HG03469 (cell line): ENCODE measurements around the gene RDX.
A peak's percentile ranks its signal among the peaks of the same experiment; 100 is the strongest.
"Not testable (repeated sequence)": the region's sequence is repeated elsewhere in the genome, so short reads cannot be mapped to it uniquely, and the experiment has no call there.

Experiments
- ATAC-seq: cut with Tn5 transposase; IDR thresholded peaks from one replicate; pipeline ENCODE4 v1.9.1; 2021; ENCODE audit warnings: mild to moderate bottlenecking, moderate library complexity, moderate number of reproducible peaks; ENCODE audit not compliant: unreplicated experiment

RDX gene

DNA sequence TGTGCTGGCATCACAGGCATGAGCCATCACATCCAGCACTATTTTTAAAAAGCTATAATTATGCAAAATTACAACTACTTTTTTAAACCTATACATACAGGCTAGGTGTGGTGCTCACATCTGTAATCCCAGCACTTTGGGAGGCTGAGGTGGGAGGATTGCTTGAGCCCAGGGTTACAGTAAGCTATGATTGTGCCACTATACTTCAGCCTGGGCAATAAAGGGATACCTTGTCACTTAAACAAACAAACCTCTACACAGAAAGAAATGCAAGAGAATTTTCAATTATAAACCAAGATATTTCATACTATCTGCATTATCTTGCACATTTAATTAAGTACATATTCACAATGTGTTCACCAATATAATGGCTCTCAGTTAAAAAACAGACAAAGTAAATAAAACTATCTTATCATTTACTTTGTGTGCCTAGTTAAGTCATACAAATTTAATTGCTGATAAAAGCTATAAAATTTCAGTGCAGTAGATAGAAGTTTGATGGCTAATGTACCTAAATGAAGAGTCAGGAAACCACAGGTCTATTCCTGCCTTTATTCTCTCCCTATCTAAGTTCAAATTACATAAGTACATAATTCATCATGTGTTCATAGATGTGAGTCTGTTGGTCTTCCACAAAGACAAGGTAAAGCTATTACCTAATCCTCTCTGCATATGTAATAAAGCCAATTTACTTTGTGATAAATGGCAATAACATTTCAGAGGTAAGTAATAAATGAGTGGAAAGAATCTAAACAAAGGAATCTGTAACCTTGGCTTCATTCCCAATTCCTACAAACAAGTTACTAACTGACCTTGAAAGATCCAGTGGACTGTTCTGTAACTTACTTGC is 9.0 kb upstream of the RDX start:
- no peak for ATAC-seq

GRCh38 chr11:110303414-110303826 is 7.0 kb upstream of the RDX start:
- no peak for ATAC-seq

GRCh38 chr11:110301577-110301976 is 5.2 kb upstream of the RDX start:
- no peak for ATAC-seq

DNA sequence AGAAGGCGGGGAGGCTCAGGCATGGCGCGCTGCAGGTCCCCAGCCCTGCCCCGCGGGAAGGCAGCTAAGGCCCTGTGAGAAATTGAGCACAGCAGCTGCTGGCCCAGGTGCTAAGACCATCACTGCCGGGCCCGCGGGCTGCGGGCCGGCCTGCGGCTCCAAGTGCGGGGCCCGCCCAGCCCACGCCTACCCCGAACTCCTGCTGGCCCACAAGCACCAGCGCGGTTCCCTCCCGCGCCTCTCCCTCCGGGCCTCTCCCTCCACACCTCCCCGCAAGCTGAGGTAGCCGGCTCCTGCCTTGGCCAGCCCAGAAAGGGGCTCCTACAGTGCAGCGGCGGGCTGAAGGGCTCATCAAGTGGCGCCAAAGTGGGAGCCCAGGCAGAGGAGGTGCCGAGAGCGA is 4.6 kb upstream of the RDX start:
- no peak for ATAC-seq

- no peak for ATAC-seq
Measured at GRCh38 chr11:110299006-110299785, 2.8 kb upstream of the RDX start.

- no peak for ATAC-seq
Measured at GRCh38 chr11:110298301-110298765, 1.9 kb upstream of the RDX start.

DNA sequence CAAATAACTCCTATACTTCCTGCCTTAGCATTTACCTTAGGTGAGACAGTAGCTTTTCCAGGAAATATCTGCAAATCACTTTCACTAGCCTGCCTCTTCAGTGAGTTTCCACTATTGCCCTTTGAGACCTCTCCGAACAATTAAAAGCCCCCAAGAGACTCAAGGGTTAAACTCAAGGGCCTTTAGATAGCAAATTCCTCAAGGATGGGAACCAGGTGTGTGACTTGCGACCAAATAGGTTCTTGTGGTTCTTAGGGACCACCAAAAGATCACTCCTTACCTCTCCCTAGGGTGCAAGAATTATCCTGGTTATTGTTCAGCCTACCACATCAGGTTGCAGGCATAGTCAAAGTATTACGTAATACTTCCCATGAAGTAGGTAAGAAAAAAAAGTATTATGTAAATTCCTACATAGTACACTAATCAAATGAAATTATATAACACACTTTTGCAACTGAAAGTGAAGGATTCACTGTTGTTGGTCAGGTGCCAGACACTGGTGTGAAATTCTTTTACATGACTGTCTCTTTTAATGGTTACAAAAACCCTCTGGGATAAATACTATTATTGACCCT is 1.4 kb upstream of the RDX start:
- no peak for ATAC-seq

DNA sequence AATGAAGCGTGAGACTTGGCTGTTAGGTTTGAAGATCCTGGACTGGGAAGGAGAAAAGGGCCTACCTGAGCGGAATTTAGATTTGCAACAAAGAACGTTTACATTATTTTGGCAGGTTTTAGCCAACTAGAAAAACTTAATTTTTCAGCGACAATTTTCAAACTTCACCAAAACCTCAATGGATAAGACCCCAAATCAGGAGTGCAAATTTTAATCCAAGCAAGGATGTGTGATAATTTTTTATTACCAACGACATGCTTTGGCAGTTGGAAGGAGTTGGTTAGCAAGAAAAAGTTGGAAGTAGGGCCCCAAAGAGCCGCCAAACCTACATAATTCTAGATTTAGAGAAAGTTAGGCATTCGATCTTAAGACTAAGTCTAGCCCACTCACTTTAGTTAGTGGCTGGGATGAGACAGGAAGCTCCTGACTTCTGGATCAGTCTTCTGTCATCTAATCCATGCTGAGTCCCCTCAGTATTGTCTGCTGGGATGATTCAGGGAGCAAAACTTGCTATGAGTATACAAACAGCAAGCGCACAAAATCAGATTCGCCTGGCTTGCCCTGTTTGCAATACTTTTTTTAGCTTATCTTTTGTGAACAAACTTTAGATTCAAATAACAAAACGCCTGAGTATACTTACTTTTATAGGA is 787 bp upstream of the RDX start:
- ATAC-seq: no peak

DNA sequence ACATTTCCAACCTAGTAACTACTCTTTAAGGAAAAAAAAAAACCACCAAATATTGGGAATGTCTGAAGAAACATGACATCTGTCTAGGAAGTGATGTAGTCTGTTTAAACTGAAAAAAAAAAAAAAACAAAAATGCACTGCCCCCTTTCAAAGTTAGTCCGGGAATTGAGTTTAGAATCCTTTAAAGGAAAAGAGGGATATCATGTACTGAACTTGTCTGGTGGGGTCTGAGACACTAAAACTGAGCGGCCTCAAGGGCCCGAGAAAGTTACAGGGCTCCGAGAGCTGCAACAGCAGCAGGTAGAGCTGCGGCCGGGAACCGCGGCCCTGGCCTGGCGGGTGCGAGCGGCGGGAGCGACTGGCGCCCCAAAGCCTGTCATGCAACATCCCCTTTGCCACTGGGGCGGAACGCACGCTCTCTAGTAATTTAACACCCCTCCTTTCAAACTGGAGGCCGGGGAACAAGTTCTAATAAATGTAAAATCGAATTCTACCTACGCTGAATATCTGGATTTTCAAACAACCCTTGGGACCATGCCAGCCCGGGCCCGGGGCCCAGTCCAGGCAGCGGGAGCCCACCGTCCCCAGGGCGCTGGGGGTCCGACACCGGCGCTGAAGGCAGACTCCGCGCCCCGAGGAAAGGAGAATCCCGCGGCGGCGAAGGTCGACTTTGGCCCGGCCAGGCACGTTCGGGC is 736 bp downstream of the RDX start:
- ATAC-seq: peak; percentile 47

- ATAC-seq: no peak
Measured at GRCh38 chr11:110295086-110295485, 1.3 kb downstream of the RDX start.

- ATAC-seq: no peak
Measured at GRCh38 chr11:110294509-110294908, 1.9 kb downstream of the RDX start.

DNA sequence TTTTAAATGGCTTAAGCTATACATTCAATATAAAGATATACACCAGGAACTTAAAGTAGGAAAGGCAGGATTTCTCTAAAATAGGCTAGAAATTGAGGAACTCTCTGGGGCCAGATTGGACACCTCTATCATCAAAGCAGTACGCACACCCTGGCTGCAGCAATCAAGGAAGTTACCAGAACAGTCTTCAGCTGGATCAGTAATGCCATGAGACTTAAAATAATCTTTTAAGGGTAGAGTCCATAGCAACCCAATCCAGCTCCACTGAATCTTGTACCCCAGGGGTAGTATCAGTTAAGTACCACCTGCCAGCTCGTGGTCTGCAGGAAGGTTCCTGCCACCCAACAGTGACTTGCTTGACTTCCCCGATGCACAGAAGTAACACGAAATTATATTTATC is 3.0 kb downstream of the RDX start:
- ATAC-seq: no peak

DNA sequence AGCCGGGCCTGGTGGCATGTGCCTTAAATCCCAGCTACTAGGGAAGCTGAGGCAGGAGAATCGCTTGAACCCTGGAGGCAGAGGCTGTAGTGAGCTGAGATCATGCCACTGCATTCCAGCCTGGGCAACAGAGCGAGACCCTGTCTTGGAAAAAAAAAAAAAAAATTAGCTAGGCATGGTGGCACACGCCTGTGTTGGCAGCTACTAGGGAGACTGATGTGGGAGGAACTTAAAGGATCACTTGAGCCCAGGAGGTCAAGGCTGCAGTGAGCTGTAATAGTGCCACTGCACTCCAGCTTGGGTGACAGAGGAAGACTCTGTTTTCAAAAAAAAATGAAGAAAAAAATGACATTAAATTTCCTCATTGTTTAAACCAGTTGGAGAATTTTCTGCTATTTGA is 4.3 kb downstream of the RDX start:
- not testable (repeated sequence) for ATAC-seq

- no peak for ATAC-seq
Measured at GRCh38 chr11:110290591-110291334, 5.7 kb downstream of the RDX start.

GRCh38 chr11:110289472-110289871 is 6.9 kb downstream of the RDX start:
- no peak for ATAC-seq

GRCh38 chr11:110287537-110287936 is 8.9 kb downstream of the RDX start:
- ATAC-seq: no peak

GRCh38 chr11:110286298-110287040 is 9.9 kb downstream of the RDX start:
- ATAC-seq: no peak

DNA sequence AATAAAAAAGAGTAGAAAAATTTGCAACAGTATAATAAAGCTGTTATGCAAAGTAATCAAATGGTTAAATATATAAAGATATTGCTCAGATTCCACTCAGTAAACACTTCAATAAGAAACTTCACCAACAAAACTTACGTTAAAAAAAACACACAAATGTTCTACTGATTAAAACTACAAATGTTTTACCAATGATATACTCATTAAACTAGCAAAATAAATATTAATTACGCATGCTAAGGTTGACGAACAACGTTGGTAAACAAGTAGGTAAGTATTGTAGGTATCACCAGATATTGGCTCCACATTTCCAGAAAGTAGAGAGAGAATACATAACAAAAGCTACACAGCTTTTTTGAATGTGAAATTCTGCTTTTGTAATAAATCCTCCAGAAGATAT is 12.6 kb downstream of the RDX start:
- no peak for ATAC-seq

GRCh38 chr11:110280595-110280994 is 15.8 kb downstream of the RDX start:
- ATAC-seq: not testable (repeated sequence)
